KBM-7 (cell line): ENCODE data around the gene UBE2I.
A peak's percentile ranks its signal among the peaks of the same experiment; 100 is the strongest.

Source experiments
- DNase-seq: peaks from one replicate; pipeline ENCODE4 v3.0.0-alpha.2; 2015
- in situ Hi-C: fragments of 300-500 bp; cut with MboI; formaldehyde crosslinking; loops from 2 replicates; pipeline ENCODE4 v1.14.3; 2020; ENCODE audit warnings: low sequenced_read_pairs, low pct_unique_long_range_greater_than_20kb, mixed read lengths

Gene UBE2I

GRCh38 chr16:1335996-1336395 is 26.6 kb downstream of the UBE2I start:
- DNase-seq, result no peak
- in situ Hi-C loops, result no loop called here

GRCh38 chr16:1336619-1337018 is 27.2 kb downstream of the UBE2I start:
- no peak for DNase-seq
- in situ Hi-C loops, result no loop called here

GRCh38 chr16:1337486-1337885 is 28.1 kb downstream of the UBE2I start:
- in situ Hi-C loops, result no loop called here
- DNase-seq, result no peak

- in situ Hi-C loops, result no loop called here
- DNase-seq, result no peak
These were observed 28.8 kb downstream of the UBE2I start for GRCh38 chr16:1338119-1338730.

- DNase-seq, result no peak
- in situ Hi-C loops, result no loop called here
These were observed 29.6 kb downstream of the UBE2I start for GRCh38 chr16:1338855-1339675.

- no peak for DNase-seq
- in situ Hi-C loops, result no loop called here
These were observed 31.5 kb downstream of the UBE2I start for GRCh38 chr16:1340730-1341494.

- DNase-seq, result no peak
- in situ Hi-C loops, result no loop called here
These were observed 32.3 kb downstream of the UBE2I start for GRCh38 chr16:1341495-1342420.

- in situ Hi-C loops, result no loop called here
- DNase-seq, result peak; percentile 97
These were observed 33.3 kb downstream of the UBE2I start for GRCh38 chr16:1342526-1343427.

GRCh38 chr16:1343428-1344242 is 34.2 kb downstream of the UBE2I start:
- DNase-seq, result no peak
- in situ Hi-C loops, result no loop called here

GRCh38 chr16:1344499-1344898 is 35.1 kb downstream of the UBE2I start:
- DNase-seq, result no peak
- in situ Hi-C loops, result no loop called here

GRCh38 chr16:1345087-1345486 is 35.7 kb downstream of the UBE2I start:
- no peak for DNase-seq
- in situ Hi-C loops, result no loop called here

GRCh38 chr16:1345651-1346421 is 36.4 kb downstream of the UBE2I start:
- in situ Hi-C loops, result no loop called here
- no peak for DNase-seq

GRCh38 chr16:1346422-1347285 is 37.2 kb downstream of the UBE2I start:
- in situ Hi-C loops, result no loop called here
- DNase-seq, result no peak

GRCh38 chr16:1347286-1347855 is 37.9 kb downstream of the UBE2I start:
- no peak for DNase-seq
- in situ Hi-C loops, result no loop called here

GRCh38 chr16:1347962-1348361 is 38.5 kb downstream of the UBE2I start:
- no peak for DNase-seq
- in situ Hi-C loops, result no loop called here
